HepG2 (cell line): ENCODE measurements around the gene VARS1. TPM values are rescaled to one million over a fixed set of nuclear protein-coding genes. Genes with fewer than 3 reads are reported as not detected.

Experiments used
- ATF1 ChIP-seq: IDR thresholded peaks from 2 replicates; pipeline ENCODE4 v1.6.1; 2016; ENCODE audit warnings: mild to moderate bottlenecking, control low read depth
- CERS6 ChIP-seq: sonication (generic); formaldehyde crosslinking; IDR thresholded peaks from 2 replicates; pipeline ENCODE4 v1.5.0; 2020; ENCODE audit warnings: missing genetic modification reagents
- FOXA3 ChIP-seq: IDR thresholded peaks from 2 replicates; pipeline ENCODE4 v1.6.1; 2016; ENCODE audit warnings: missing genetic modification reagents, missing compliant biosample characterization
- FOXO1 ChIP-seq: sonication (generic); formaldehyde crosslinking; IDR thresholded peaks from 2 replicates; pipeline ENCODE4 v1.4.0; 2020; ENCODE audit warnings: missing genetic modification reagents
- HIC2 ChIP-seq: sonication (generic); formaldehyde crosslinking; IDR thresholded peaks from 2 replicates; pipeline ENCODE4 v1.9.0; 2022; ENCODE audit warnings: low read depth, missing genetic modification reagents
- IKZF1 ChIP-seq: fragments of 450-650 bp; IDR thresholded peaks from 2 replicates; pipeline ENCODE4 v1.7.1; 2016
- KLF12 ChIP-seq: sonication (generic); formaldehyde crosslinking; IDR thresholded peaks from 2 replicates; pipeline ENCODE4 v1.4.0; 2020; ENCODE audit warnings: missing genetic modification reagents, borderline replicate concordance
- KLF6 ChIP-seq: IDR thresholded peaks from 2 replicates; pipeline ENCODE4 v1.8.0; 2016; ENCODE audit warnings: missing biosample characterization, missing genetic modification reagents
- MEIS2 ChIP-seq: sonication (generic); formaldehyde crosslinking; IDR thresholded peaks from 2 replicates; pipeline ENCODE4 v1.9.0; 2021; ENCODE audit warnings: mild to moderate bottlenecking, missing genetic modification reagents
- NR0B2 ChIP-seq: sonication (generic); formaldehyde crosslinking; IDR thresholded peaks from 2 replicates; pipeline ENCODE4 v1.4.0; 2020; ENCODE audit warnings: mild to moderate bottlenecking, missing genetic modification reagents
- NR2F1 ChIP-seq, 2 experiments: fragments of 450-650 bp in 1 of 2; formaldehyde crosslinking in 1 of 2; IDR thresholded peaks; 2 replicates each; pipeline versions ENCODE4 v1.5.0 to v1.6.1; 2016 to 2020; ENCODE audit warnings: mild to moderate bottlenecking in 1 of 2, missing compliant biosample characterization in 1 of 2, missing genetic modification reagents in 1 of 2, moderate library complexity in 1 of 2
- SIX4 ChIP-seq: sonication (generic); formaldehyde crosslinking; IDR thresholded peaks from 2 replicates; pipeline ENCODE4 v1.4.0; 2020; ENCODE audit warnings: missing genetic modification reagents
- SNAI1 ChIP-seq: sonication (generic); formaldehyde crosslinking; IDR thresholded peaks from 2 replicates; pipeline ENCODE4 v1.5.0; 2020; ENCODE audit warnings: mild to moderate bottlenecking, missing genetic modification reagents, borderline replicate concordance
- TAF15 ChIP-seq: fragments of 200-400 bp; formaldehyde crosslinking; IDR thresholded peaks from one replicate; pipeline ENCODE4 v1.6.1; 2018; ENCODE audit warnings: mild to moderate bottlenecking, low read depth, low read length; ENCODE audit not compliant: poor library complexity, severe bottlenecking
- TMF1 ChIP-seq: sonication (generic); formaldehyde crosslinking; IDR thresholded peaks from 2 replicates; pipeline ENCODE4 v1.8.1; 2022; ENCODE audit warnings: low read depth, missing genetic modification reagents
- ZNF264 ChIP-seq: sonication (generic); formaldehyde crosslinking; IDR thresholded peaks from 2 replicates; pipeline ENCODE4 v1.4.0; 2020; ENCODE audit warnings: missing genetic modification reagents
- ZNF274 ChIP-seq: sonication (generic); formaldehyde crosslinking; IDR thresholded peaks from 2 replicates; pipeline ENCODE4 v1.5.1; 2020; ENCODE audit warnings: mild to moderate bottlenecking, missing genetic modification reagents
- ZNF329 ChIP-seq: sonication (generic); formaldehyde crosslinking; IDR thresholded peaks from 2 replicates; pipeline ENCODE4 v1.9.0; 2021; ENCODE audit warnings: low read depth, mild to moderate bottlenecking, missing genetic modification reagents
- ZNF354B ChIP-seq: sonication (generic); formaldehyde crosslinking; IDR thresholded peaks from 2 replicates; pipeline ENCODE4 v1.8.0; 2022; ENCODE audit warnings: mild to moderate bottlenecking, missing genetic modification reagents
- ZNF446 ChIP-seq: sonication (generic); formaldehyde crosslinking; IDR thresholded peaks from 2 replicates; pipeline ENCODE4 v1.5.0; 2020; ENCODE audit warnings: mild to moderate bottlenecking, missing genetic modification reagents
- ZNF451 ChIP-seq: sonication (generic); formaldehyde crosslinking; IDR thresholded peaks from 2 replicates; pipeline ENCODE4 v1.5.0; 2020; ENCODE audit warnings: mild to moderate bottlenecking, missing genetic modification reagents
- ZNF607 ChIP-seq: sonication (generic); formaldehyde crosslinking; IDR thresholded peaks from 2 replicates; pipeline ENCODE4 v1.5.1; 2020; ENCODE audit warnings: missing genetic modification reagents, mild to moderate bottlenecking, borderline replicate concordance
- ZNF713 ChIP-seq: sonication (generic); formaldehyde crosslinking; IDR thresholded peaks from 2 replicates; pipeline ENCODE4 v1.4.0; 2020; ENCODE audit warnings: mild to moderate bottlenecking, missing genetic modification reagents
- ZNF772 ChIP-seq: sonication (generic); formaldehyde crosslinking; IDR thresholded peaks from 2 replicates; pipeline ENCODE4 v1.5.0; 2020; ENCODE audit warnings: mild to moderate bottlenecking, missing genetic modification reagents
- ZSCAN25 ChIP-seq: sonication (generic); formaldehyde crosslinking; IDR thresholded peaks from 2 replicates; pipeline ENCODE4 v1.8.0; 2022; ENCODE audit warnings: mild to moderate bottlenecking, missing genetic modification reagents
- polyA plus RNA-seq, 8 experiments: library from polyadenylated mRNA; depleted of rRNA in 3 of 8; stranded (reverse) in 7 of 8; unstranded in 1 of 8; fragments of >200 nt; fragmentation: Illumina TruSeq in 4 of 8; extraction: Trizol in 4 of 8; gene quantifications; 2 replicates each; pipeline versions ENCODE4 v1.2.1 to v1.2.3, GENCODE V29; 2011 to 2016; ENCODE audit warnings: low read depth in 4 of 8, missing spikeins in 1 of 8, mixed read lengths in 1 of 8; ENCODE audit not compliant: insufficient read depth in 1 of 8
- total RNA-seq, 5 experiments: library from RNA; depleted of rRNA; stranded (reverse); fragments of >200 nt; fragmentation: Illumina TruSeq; extraction: Trizol; gene quantifications; 2 replicates each; pipeline ENCODE4 v1.2.3, GENCODE V29; 2016; ENCODE audit warnings: low read depth in 1 of 5
- TF ChIP-seq, protein P1 (sequence below): sonication (generic); formaldehyde crosslinking; IDR thresholded peaks from 2 replicates; pipeline ENCODE4 v1.4.0; 2020; ENCODE audit warnings: mild to moderate bottlenecking, low read depth, missing genetic modification reagents

The VARS1 gene
- total and polyA plus RNA-seq, 2 of the 13 experiments (the other 11 are each of a cell fraction or from before 2014, with no cell fraction given) = 14.7 to 56.1 TPM

- TF ChIP-seq ATF1 (CRISPR knock-in tag) (no peak), HIC2 (CRISPR knock-in tag) (peak; percentile 72), SNAI1 (peak; percentile 32; the same call in 1 of the 2 replicates), KLF6 (CRISPR knock-in tag) (no peak), NR0B2 (CRISPR knock-in tag) (peak; percentile 78; the same call in 1 of the 2 replicates), ZNF713 (peak; percentile 72; the same call in 1 of the 2 replicates), NR2F1 (CRISPR knock-in tag; IDR thresholded peaks at IDR 0.05) (no peak), ZNF446 (CRISPR knock-in tag) (peak; percentile 9; the same call in 1 of the 2 replicates), TAF15 (peak; percentile 21), SIX4 (no peak), ZNF354B (CRISPR knock-in tag) (no peak), ZNF264 (no peak), ZNF772 (CRISPR knock-in tag) (no peak), TMF1 (no peak), KLF12 (no peak), MEIS2 (CRISPR knock-in tag) (no peak), ZSCAN25 (CRISPR knock-in tag) (peak; percentile 85), FOXA3 (CRISPR knock-in tag) (0 out of 2 replicates have a peak, but pooled peaks have one; percentile 8), ZNF451 (CRISPR knock-in tag) (peak; percentile 37; the same call in 1 of the 2 replicates), IKZF1 (no peak), CERS6 (CRISPR knock-in tag) (no peak; the same call in 1 of the 2 replicates), ZNF329 (CRISPR knock-in tag) (no peak), FOXO1 (CRISPR knock-in tag) (no peak), ZNF274 (CRISPR knock-in tag) (peak; percentile 88), ZNF607 (CRISPR knock-in tag) (peak; percentile 64; the same call in 1 of the 2 replicates)
- TF ChIP-seq, protein P1, sequence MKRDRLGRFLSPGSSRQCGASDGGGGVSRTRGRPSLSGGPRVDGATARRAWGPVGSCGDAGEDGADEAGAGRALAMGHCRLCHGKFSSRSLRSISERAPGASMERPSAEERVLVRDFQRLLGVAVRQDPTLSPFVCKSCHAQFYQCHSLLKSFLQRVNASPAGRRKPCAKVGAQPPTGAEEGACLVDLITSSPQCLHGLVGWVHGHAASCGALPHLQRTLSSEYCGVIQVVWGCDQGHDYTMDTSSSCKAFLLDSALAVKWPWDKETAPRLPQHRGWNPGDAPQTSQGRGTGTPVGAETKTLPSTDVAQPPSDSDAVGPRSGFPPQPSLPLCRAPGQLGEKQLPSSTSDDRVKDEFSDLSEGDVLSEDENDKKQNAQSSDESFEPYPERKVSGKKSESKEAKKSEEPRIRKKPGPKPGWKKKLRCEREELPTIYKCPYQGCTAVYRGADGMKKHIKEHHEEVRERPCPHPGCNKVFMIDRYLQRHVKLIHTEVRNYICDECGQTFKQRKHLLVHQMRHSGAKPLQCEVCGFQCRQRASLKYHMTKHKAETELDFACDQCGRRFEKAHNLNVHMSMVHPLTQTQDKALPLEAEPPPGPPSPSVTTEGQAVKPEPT = peak; percentile 53; the same call in 1 of the 2 replicates
Measured at GRCh38 chr6:31765910-31766794, 29.4 kb downstream of the VARS1 start (continued).
